MCF 10A (cell line): Measurements from ENCODE around the gene CXCL10. TPM values are rescaled to one million over a fixed set of nuclear protein-coding genes. Genes with fewer than 3 reads are reported as not detected.
"Not testable (repeated sequence)": the region's sequence is repeated elsewhere in the genome, so short reads cannot be mapped to it uniquely, and the experiment has no call there.

Source experiments
- BruUV-seq: library from RNA; stranded (reverse); fragments of 400-500 nt; replicated peaks from 2 replicates; lab custom pipeline; 2021; lab: Mats Ljungman, UMichigan
- CTCF ChIA-PET: fragments of 300-600 bp; sonication (Branson Sonifier 250); formaldehyde crosslinking; extraction: SDS; loops from one replicate; lab custom pipeline; 2021; ENCODE audit warnings: antibody characterized with exemption, inconsistent platforms; lab: Yijun Ruan, JAX
- POLR2A ChIA-PET: fragments of 300-600, 350-650 bp; sonication (Branson Sonifier 250); formaldehyde crosslinking; extraction: SDS; loops from one replicate; lab custom pipeline; 2020; ENCODE audit warnings: antibody characterized with exemption, inconsistent platforms; lab: Yijun Ruan, JAX
- DNase-seq: peaks from one replicate; pipeline ENCODE4 v3.0.0-alpha.2; 2018; ENCODE audit not compliant: unreplicated experiment
- H3K27ac Mint-ChIP-seq: one replicate; pipeline ENCODE4 v1.8.0; 2022; ENCODE audit warnings: mild to moderate bottlenecking, low read depth, mixed read lengths; ENCODE audit not compliant: unreplicated experiment
- H3K27me3 Mint-ChIP-seq: one replicate; pipeline ENCODE4 v1.8.0; 2022; ENCODE audit warnings: mixed read lengths; ENCODE audit not compliant: insufficient read depth, unreplicated experiment
- H3K36me3 Mint-ChIP-seq: one replicate; pipeline ENCODE4 v1.8.0; 2022; ENCODE audit warnings: mild to moderate bottlenecking, moderate library complexity, mixed read lengths; ENCODE audit not compliant: insufficient read depth, unreplicated experiment
- H3K4me1 Mint-ChIP-seq: one replicate; pipeline ENCODE4 v1.8.0; 2022; ENCODE audit warnings: mixed read lengths; ENCODE audit not compliant: insufficient read depth, unreplicated experiment
- H3K4me3 Mint-ChIP-seq: one replicate; pipeline ENCODE4 v1.8.0; 2022; ENCODE audit warnings: mild to moderate bottlenecking, moderate library complexity, mixed read lengths; ENCODE audit not compliant: unreplicated experiment
- H3K9me3 Mint-ChIP-seq: one replicate; pipeline ENCODE4 v1.8.0; 2022; ENCODE audit warnings: mixed read lengths; ENCODE audit not compliant: unreplicated experiment
- CTCF ChIP-seq: fragments of 200-600 bp; IDR thresholded peaks from one replicate; pipeline ENCODE4 v1.8.0; 2022; ENCODE audit warnings: antibody characterized with exemption, mild to moderate bottlenecking; ENCODE audit not compliant: unreplicated experiment
- intact Hi-C: fragments of 100-400 bp; cut with micrococcal nuclease; formaldehyde crosslinking; loops from 2 replicates; pipeline ENCODE4 v1.14.1; 2022
- total RNA-seq: library from RNA; stranded (reverse); gene quantifications from 2 replicates; pipeline ENCODE4 v1.2.3, GENCODE V29; 2022

CXCL10 gene
- total RNA-seq, 1 experiment from 2014 or later, result not detected

GRCh38 chr4:76001700-76002099, 21.6 kb downstream of the CXCL10 start:
- BruUV-seq, result no TSS peak
- no peak overlapping the region for H3K4me3 Mint-ChIP-seq
- POLR2A ChIA-PET, result interaction anchor here (0.6 kb wide), 1 partner anchor 1389 kb away, joined by 3 read pairs; no protein-coding TSS in a partner anchor
- no peaks in the 10 kb centered on the region for H3K36me3 Mint-ChIP-seq
- H3K9me3 Mint-ChIP-seq, result no peaks in the 10 kb centered on the region
- no peaks in the 10 kb centered on the region for H3K27me3 Mint-ChIP-seq
- no peak overlapping the region for H3K27ac Mint-ChIP-seq
- no peak for DNase-seq
- peaks cover under 1% of the 10 kb centered on the region for H3K4me1 Mint-ChIP-seq
- intact Hi-C loops, result no loop called here
- no peak for TF ChIP-seq CTCF
- CTCF ChIA-PET, result interaction anchor here (0.7 to 1.7 kb wide), 2 partner anchors 85 to 106 kb away, joined by 4 to 7 read pairs; no protein-coding TSS in a partner anchor

GRCh38 chr4:76000279-76000678, 23.0 kb downstream of the CXCL10 start:
- no peak overlapping the region for H3K27ac Mint-ChIP-seq
- no peaks in the 10 kb centered on the region for H3K36me3 Mint-ChIP-seq
- DNase-seq, result no peak
- peaks cover 1% of the 10 kb centered on the region for H3K27me3 Mint-ChIP-seq
- H3K9me3 Mint-ChIP-seq, result no peaks in the 10 kb centered on the region
- intact Hi-C loops, result no loop called here
- POLR2A ChIA-PET, result interaction anchor here (0.6 kb wide), 1 partner anchor 464 kb away, joined by 4 read pairs; no protein-coding TSS in a partner anchor
- CTCF ChIA-PET, result interaction anchor here (0.6 to 1.4 kb wide), 5 partner anchors 66 to 305 kb away, joined by 3 to 8 read pairs (median 3); no protein-coding TSS in a partner anchor
- H3K4me1 Mint-ChIP-seq, result peaks cover 9% of the 10 kb centered on the region
- no peak overlapping the region for H3K4me3 Mint-ChIP-seq
- BruUV-seq, result no TSS peak
- TF ChIP-seq CTCF, result no peak

- ChIA-PET CTCF (interaction anchor here (8.1 kb wide), 1 partner anchor 70 kb away, joined by 126 read pairs; no protein-coding TSS in a partner anchor), POLR2A (interaction anchor here (0.8 kb wide), 1 partner anchor 56 kb away, joined by 3 read pairs; no protein-coding TSS in a partner anchor)
- H3K27ac Mint-ChIP-seq, BruUV-seq, DNase-seq, H3K4me3 Mint-ChIP-seq, H3K36me3 Mint-ChIP-seq, H3K4me1 Mint-ChIP-seq, H3K9me3 Mint-ChIP-seq: not testable (repeated sequence)
- peaks cover 12% of the 10 kb centered on the region for H3K27me3 Mint-ChIP-seq
- intact Hi-C loops, result loop anchor here (5.0 kb wide), 1 partner anchor 509 kb away; no protein-coding TSS in a partner anchor
These were observed 24.7 kb downstream of the CXCL10 start for GRCh38 chr4:75998525-75999147.

GRCh38 chr4:75997946-75998345, 25.4 kb downstream of the CXCL10 start:
- ChIA-PET CTCF (interaction anchor here (0.7 to 8.1 kb wide), 5 partner anchors 56 to 1836 kb away, joined by 3 to 128 read pairs (median 4); no protein-coding TSS in a partner anchor), POLR2A (interaction anchor here (2.0 kb wide), 1 partner anchor 89 kb away, joined by 8 read pairs; no protein-coding TSS in a partner anchor)
- BruUV-seq, result no TSS peak
- intact Hi-C loops, result loop anchor here (5.0 kb wide), 1 partner anchor 509 kb away; no protein-coding TSS in a partner anchor
- no peak for TF ChIP-seq CTCF
- Mint-ChIP-seq H3K9me3 (no peaks in the 10 kb centered on the region), H3K4me1 (peaks cover 9% of the 10 kb centered on the region), H3K27ac (no peak overlapping the region), H3K4me3 (no peak overlapping the region), H3K36me3 (no peaks in the 10 kb centered on the region), H3K27me3 (peaks cover 12% of the 10 kb centered on the region)
- DNase-seq, result no peak
